ENCODE data around the gene ABCB6.

GRCh38 chr2:219253753-219254589 is 35.2 kb upstream of the ABCB6 start, which contains the start of gene TUBA4A:
- peak in 1 of 2 donors; percentile 95 for TF ChIP-seq POLR2A (IDR thresholded peaks at IDR 0.05)
- TF ChIP-seq POLR2AphosphoS5 (IDR thresholded peaks at IDR 0.05; ENCODE audit: insufficient read depth in 1 of 2, low read depth in 1 of 2): peak; percentile 44 to 99
- TF ChIP-seq CTCF (IDR thresholded peaks at IDR 0.05): peak in 2 of 3 experiments; percentile 9

Measured in vagina (tissue), 2 donors.